ENCODE measurements around the gene FADS1. TPM values are rescaled to one million over a fixed set of nuclear protein-coding genes. Genes with fewer than 3 reads are reported as not detected.

The FADS1 gene
- total and polyA plus RNA-seq, 2 donors from 2014 or later: 6.7 to 19.5 TPM

DNA sequence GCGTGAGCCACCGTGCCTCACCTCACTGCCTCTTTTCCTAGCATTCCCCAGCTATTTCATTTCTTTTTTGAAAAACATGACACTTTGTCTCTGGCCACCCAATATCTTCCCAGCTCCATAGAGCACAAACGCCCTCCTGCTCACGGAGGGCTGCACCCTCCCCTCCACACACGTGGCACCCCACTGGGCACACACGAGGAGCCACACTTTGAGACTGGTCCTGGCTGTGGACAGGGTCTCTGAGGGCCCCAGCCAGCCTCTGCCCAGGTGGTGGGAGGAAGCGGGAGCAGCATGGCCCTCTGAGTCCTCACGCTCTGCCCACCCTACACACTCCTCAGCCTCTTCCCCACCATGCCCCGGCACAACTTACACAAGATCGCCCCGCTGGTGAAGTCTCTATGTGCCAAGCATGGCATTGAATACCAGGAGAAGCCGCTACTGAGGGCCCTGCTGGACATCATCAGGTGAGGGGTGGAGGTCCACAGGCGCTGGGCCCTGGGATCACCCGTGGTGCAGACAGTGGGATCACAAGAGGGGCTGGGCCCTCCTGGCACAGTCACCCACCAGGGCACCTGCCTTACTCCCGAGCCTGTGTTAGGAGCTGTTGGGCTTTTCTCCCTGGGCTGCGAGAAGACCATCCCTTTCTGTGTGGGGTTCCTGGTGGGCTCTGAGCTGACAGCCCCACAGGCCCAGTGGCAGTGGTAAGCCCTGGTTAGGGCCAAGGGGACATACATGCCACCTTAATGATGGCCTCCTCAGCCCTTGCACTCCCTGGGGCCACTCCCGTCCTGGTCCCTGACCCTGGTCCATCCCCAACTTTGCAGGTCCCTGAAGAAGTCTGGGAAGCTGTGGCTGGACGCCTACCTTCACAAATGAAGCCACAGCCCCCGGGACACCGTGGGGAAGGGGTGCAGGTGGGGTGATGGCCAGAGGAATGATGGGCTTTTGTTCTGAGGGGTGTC, 48.3 kb upstream of the FADS1 start:
- TF ChIP-seq, protein P1, sequence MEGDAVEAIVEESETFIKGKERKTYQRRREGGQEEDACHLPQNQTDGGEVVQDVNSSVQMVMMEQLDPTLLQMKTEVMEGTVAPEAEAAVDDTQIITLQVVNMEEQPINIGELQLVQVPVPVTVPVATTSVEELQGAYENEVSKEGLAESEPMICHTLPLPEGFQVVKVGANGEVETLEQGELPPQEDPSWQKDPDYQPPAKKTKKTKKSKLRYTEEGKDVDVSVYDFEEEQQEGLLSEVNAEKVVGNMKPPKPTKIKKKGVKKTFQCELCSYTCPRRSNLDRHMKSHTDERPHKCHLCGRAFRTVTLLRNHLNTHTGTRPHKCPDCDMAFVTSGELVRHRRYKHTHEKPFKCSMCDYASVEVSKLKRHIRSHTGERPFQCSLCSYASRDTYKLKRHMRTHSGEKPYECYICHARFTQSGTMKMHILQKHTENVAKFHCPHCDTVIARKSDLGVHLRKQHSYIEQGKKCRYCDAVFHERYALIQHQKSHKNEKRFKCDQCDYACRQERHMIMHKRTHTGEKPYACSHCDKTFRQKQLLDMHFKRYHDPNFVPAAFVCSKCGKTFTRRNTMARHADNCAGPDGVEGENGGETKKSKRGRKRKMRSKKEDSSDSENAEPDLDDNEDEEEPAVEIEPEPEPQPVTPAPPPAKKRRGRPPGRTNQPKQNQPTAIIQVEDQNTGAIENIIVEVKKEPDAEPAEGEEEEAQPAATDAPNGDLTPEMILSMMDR (IDR thresholded peaks at IDR 0.05; ENCODE audit: borderline replicate concordance, extremely low read depth, insufficient read depth): no peak
- Histone ChIP-seq H3K4me3 (ENCODE audit: low read length in 3 of 3) (no peak overlapping the region), H3K27me3 (ENCODE audit: control insufficient read depth, insufficient read depth, low read length) (no peaks in the 10 kb centered on the region), H3K36me3 (ENCODE audit: control insufficient read depth in 2 of 3, insufficient read depth in 3 of 3, low read length in 3 of 3) (peaks cover 0 to 2% (median 0%) of the 10 kb centered on the region in 3 donors), H3K9ac (ENCODE audit: low read length in 3 of 3) (no peak overlapping the region), H3K27ac (ENCODE audit: low read depth in 2 of 2, low read length in 2 of 2) (no peak overlapping the region), H3K9me3 (ENCODE audit: control insufficient read depth in 2 of 3, insufficient read depth in 1 of 3, low read length in 3 of 3) (no peaks in the 10 kb centered on the region), H3K4me1 (ENCODE audit: control insufficient read depth in 2 of 3, insufficient read depth in 2 of 3, low read depth in 1 of 3, low read length in 3 of 3) (no peaks in the 10 kb centered on the region)
- FAIRE-seq: no peak
- DNase-seq: no peak
- intact Hi-C loops (cut with DNase I): no loop called here

DNA sequence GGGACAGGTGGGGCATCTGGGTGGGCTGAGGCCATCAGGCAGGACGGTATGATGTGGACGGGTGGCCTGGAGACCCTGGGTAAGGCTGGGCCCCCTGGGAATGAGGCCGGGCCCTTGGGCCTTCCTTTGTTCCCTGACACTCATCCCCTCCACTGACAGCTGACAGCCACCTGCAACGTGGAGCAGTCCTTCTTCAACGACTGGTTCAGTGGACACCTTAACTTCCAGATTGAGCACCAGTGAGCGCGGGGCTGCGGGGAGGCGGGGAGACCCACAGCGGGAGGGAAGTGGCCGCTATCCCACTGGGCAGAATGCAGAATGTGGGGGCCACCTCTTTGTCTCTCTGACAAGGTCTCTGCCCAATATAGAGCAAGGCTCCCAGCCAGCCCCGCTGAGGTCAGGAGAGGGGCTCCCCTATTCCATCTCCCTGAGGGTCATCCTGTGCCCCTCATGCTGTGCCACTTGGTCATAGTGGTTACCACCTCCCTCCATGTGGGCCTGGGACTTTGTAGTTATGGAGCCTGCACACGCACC, 46.8 kb upstream of the FADS1 start:
- DNase-seq (no peak), FAIRE-seq (no peak)
- Histone ChIP-seq H3K9me3 (ENCODE audit: control insufficient read depth in 2 of 3, insufficient read depth in 1 of 3, low read length in 3 of 3) (no peaks in the 10 kb centered on the region), H3K4me1 (ENCODE audit: control insufficient read depth in 2 of 3, insufficient read depth in 2 of 3, low read depth in 1 of 3, low read length in 3 of 3) (no peaks in the 10 kb centered on the region), H3K27me3 (ENCODE audit: control insufficient read depth, insufficient read depth, low read length) (no peaks in the 10 kb centered on the region), H3K27ac (ENCODE audit: low read depth in 2 of 2, low read length in 2 of 2) (no peak overlapping the region), H3K36me3 (ENCODE audit: control insufficient read depth in 2 of 3, insufficient read depth in 3 of 3, low read length in 3 of 3) (peaks cover 0 to 2% (median 0%) of the 10 kb centered on the region in 3 donors), H3K9ac (ENCODE audit: low read length in 3 of 3) (no peak overlapping the region), H3K4me3 (ENCODE audit: low read length in 3 of 3) (no peak overlapping the region)
- intact Hi-C loops (cut with DNase I): no loop called here
- TF ChIP-seq, protein P1 (IDR thresholded peaks at IDR 0.05; ENCODE audit: borderline replicate concordance, extremely low read depth, insufficient read depth): no peak

DNA sequence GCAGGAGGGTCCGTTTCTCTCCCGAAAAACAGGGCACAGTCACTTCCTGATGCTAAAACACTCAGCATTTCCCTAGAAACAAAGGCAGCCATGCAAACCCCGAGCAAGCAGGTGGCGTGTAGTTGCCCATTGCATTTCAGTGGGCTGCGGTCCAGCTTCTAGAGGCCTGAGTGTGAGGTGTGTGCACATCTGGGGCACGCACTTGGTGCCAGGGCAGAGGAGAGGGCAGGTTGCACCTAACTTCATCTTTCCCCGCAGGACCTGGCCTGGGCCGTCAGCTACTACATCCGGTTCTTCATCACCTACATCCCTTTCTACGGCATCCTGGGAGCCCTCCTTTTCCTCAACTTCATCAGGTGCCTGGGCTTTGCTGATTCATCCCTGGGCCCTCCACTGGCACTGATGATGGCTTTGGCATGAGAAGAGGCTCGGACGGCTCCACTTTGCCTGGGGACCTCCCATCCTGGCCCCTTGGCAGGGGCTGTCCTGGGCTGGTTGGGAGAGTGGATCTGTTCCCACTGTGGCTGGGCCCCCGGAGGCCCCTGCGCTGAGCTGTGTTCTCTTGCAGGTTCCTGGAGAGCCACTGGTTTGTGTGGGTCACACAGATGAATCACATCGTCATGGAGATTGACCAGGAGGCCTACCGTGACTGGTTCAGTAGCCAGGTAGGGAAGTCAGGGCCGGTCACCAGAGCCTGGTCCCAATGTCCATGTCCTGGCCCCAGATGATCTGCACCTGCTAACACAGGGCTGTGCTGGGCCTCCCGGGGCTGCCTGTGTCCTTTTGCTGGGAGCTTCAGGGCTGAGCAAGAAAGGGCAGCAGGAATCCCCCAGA, 46.1 kb upstream of the FADS1 start:
- intact Hi-C loops (cut with DNase I): no loop called here
- H3K4me1 ChIP-seq (ENCODE audit: control insufficient read depth in 2 of 3, insufficient read depth in 2 of 3, low read depth in 1 of 3, low read length in 3 of 3): no peaks in the 10 kb centered on the region
- TF ChIP-seq, protein P1 (IDR thresholded peaks at IDR 0.05; ENCODE audit: borderline replicate concordance, extremely low read depth, insufficient read depth): no peak
- H3K36me3 ChIP-seq (ENCODE audit: control insufficient read depth in 2 of 3, insufficient read depth in 3 of 3, low read length in 3 of 3): peaks cover 0 to 2% (median 0%) of the 10 kb centered on the region in 3 donors
- no peaks in the 10 kb centered on the region for H3K9me3 ChIP-seq (ENCODE audit: control insufficient read depth in 2 of 3, insufficient read depth in 1 of 3, low read length in 3 of 3)
- no peak overlapping the region for H3K9ac ChIP-seq (ENCODE audit: low read length in 3 of 3)
- no peaks in the 10 kb centered on the region for H3K27me3 ChIP-seq (ENCODE audit: control insufficient read depth, insufficient read depth, low read length)
- DNase-seq (no peak), FAIRE-seq (no peak)
- no peak overlapping the region for H3K4me3 ChIP-seq (ENCODE audit: low read length in 3 of 3)
- H3K27ac ChIP-seq (ENCODE audit: low read depth in 2 of 2, low read length in 2 of 2): no peak overlapping the region
